NCI-H146 (cell line): ENCODE data around the gene SIN3A.
"Not testable (repeated sequence)": the region's sequence is repeated elsewhere in the genome, so short reads cannot be mapped to it uniquely, and the experiment has no call there.

Experiments
- DNase-seq: peaks from one replicate; lab custom pipeline; 2025; lab: John Stamatoyannopoulos, UW

The SIN3A gene

DNA sequence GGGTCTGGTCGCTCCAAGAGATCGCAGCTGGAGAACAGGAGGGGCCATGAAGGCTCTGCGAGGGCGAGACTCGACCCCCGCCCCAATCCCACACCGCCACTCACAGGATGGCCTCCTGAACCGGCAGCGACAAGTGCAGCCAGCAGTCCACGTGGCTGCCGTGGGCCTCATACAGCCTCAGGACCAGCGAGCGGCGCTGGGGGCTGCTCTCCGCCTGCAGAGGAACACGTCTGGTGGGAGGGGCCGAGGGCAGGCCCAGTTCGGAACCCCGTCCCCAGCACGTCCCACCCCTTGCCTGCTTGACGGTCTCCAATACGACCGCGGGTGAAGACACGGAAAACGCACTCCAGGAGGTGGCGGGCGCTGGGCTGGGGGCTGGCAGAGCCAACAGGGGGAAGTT is 95.5 kb downstream of the SIN3A start:
- no peak for DNase-seq

DNA sequence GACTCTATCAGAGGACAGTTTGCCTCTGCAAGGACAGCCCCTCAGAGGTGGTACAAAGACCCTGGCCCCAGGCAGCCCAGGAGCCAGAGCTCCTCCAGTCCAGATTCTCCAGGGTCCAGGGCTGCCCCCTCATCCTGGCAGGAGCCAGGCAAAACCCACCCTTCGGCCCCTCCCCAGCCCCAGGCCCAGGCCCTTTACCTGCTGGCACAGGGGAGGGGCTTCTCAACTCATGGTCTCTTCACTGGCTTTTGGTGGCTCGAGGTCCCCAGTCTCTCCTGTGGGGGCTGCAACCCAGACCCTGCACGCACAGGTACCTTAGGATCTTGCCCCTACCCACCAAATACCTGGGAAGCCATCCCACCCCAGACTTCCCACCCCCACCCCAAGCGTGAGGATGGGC is 96.1 kb downstream of the SIN3A start:
- DNase-seq: no peak

DNA sequence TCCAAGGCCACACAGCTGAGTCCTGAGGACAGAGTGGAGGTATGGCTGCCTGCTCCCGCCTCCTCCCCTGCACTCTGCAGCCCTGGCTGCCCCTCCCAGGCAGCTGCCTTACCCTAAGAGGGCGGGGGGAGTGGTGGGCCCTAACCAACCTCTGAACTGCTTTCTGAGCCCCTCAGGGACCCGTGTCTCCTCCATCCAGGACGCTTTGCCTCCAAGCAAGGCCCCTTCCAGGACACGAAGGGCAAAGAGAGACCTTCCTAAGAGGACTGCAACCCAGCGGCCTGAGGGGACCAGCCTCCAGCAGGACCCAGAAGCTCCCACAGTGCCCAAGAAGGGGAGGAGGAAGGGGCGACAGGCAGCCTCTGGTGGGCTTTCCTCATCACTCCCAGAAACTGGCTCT is 97.0 kb downstream of the SIN3A start:
- no peak for DNase-seq

DNA sequence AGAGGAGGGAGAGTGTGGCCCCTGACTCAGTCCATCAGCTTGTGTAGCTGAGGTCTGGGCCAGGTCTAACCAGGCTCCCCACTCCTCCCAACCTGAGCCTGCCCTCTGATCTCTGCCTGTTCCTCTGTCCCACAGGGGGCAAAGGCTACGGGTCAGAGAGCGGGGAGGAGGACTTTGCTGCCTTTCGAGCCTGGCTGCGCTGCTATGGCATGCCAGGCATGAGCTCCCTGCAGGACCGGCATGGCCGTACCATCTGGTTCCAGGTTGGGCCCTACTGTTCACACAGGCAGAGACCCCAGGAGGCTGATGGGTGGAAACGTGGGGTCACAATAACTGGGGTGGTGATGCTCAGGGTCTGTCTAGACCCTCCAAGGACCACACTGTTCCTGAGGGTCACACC is 97.9 kb downstream of the SIN3A start:
- no peak for DNase-seq

DNA sequence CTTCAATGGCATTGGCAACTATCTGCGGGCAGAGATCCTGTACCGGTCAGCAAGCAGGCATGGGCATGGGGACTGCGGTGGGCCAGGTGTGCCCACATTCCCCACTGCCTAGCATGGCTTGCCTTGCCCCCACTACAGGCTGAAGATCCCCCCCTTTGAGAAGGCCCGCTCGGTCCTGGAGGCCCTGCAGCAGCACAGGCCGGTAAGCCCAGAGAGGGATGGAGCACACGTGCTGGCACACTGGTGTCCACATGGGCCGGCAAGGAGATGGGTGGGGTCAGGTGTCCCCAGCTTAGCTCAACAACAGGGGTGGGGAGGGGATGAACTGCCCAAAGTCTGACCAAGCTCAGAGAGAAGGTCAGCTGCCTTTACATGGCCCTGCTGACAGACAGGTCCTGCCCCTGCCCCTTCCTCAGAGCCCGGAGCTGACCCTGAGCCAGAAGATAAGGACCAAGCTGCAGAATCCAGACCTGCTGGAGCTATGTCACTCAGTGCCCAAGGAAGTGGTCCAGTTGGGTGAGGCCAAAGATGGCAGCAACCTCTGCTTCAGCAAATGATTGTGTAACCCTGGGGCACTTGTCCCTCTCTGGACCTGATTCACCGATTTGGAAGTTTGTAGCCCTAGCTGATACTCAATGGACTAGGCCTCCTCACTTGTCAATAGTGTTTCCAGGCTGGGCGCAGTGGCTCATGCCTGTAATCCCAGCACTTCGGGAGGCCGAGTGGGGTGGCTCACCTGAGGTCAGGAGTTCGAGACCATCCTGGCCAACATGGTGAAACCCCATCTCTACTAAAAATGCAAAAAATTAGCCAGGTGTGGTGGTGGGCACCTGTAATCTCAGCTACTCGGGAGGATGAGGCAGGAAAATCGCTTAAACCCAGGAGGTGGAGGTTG is 99.1 kb downstream of the SIN3A start:
- no peak for DNase-seq

DNA sequence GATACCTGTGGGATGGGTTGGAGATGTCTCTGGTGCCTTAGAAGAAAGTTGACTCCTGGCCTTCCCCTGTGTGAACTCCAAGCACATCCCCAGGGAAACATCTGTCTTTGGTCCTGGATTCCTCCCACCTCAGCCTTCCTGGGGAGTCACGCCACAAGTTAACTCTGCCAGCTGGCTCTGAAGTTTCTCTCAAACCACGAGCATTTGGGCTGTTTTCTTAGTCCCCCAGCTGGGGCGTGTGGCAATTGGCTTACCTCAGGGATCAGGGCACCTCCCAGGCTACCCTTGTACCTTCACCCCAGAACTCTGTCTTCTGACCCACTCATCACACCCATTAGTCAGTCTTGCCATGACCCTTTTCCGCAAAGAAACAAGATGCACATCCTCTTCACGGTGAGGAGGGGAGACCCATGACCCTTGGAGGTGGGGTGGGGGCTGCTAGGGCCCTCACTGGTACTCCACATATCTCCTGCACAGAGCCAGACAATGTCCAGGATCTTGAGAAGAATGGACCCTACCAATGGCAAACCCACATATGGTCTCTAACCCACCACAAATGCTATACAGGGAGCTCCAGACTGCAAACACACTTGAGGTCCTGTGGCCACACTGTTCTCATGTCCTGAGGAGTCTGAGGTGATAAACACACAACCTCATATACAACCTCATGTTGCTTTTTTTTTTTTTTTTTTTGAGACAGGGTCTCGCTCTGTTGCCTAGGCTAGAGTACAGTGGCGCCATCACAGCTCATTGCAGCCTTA is 100.7 kb downstream of the SIN3A start:
- DNase-seq: no peak

DNA sequence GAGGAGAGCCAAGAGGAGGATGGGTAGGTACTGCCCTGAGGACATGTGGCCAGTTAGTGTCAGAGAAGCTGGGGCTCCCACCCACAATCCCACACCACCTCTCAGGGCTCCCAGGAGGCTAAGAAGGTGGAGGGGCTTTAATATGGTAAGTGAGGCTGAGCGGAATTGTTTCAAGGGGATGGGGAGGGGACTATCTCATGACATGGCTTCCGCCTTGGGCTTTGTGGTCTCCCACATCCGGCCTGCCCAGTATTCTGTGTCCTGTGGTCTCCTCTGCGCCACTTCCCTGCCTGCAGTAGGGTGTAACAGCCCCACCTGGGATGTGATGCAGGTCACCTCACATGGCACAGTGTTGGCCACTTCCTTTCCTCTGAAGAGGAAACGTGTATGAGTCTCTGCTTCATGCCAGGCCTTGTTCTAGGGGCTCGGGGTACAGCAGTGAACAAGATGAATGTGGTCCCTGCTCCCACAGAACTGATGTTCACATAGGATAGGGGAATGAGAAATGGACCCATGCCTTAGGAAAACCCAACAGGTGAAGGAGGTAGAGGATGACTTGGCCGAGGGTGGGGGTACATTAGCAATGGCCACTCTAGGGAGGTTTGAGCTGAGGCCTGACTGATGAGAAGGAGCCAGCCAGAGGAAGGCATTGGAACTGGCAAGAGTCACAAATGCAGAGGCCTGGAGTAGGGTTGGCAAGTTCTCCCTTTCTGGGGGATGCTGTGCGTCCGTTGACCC is 101.5 kb downstream of the SIN3A start:
- DNase-seq: no peak

DNA sequence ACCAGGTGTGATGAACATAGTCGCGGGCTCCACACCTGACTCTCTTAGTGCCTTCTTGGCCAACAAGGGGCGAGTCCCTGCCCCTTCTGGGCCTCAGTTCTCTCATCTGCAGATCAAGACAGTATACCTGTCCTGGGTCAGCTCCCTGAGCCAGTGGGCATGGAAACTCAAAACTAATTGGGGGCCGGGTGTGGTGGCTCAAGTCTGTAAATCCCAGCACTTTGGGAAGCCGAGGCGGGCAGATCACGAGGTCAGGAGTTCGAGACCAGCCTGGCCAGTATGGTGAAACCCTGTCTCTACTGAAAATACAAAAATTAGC is 102.2 kb downstream of the SIN3A start:
- DNase-seq: not testable (repeated sequence)

DNA sequence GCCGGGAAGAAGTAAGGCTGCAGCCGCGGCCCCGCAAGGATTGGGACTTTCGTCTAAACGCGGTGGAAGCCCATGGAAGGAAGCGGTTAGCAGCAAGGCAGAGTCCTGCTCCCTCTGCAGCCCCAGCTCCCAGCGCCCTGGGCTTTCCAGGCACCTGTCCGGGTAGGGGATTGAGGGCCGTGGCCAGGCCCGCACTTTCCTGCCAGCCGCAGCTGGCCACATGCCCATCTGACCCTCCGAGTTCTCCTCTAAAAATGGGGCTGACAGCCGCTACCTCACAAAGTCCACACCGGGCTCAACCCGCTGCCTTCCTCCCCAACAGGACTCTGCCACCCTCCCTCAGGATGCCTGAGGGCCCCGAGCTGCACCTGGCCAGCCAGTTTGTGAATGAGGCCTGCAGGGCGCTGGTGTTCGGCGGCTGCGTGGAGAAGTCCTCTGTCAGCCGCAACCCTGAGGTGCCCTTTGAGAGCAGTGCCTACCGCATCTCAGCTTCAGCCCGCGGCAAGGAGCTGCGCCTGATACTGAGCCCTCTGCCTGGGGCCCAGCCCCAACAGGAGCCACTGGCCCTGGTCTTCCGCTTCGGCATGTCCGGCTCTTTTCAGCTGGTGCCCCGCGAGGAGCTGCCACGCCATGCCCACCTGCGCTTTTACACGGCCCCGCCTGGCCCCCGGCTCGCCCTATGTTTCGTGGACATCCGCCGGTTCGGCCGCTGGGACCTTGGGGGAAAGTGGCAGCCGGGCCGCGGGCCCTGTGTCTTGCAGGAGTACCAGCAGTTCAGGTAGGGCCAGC is 102.7 kb downstream of the SIN3A start:
- peak; percentile 36 for DNase-seq

DNA sequence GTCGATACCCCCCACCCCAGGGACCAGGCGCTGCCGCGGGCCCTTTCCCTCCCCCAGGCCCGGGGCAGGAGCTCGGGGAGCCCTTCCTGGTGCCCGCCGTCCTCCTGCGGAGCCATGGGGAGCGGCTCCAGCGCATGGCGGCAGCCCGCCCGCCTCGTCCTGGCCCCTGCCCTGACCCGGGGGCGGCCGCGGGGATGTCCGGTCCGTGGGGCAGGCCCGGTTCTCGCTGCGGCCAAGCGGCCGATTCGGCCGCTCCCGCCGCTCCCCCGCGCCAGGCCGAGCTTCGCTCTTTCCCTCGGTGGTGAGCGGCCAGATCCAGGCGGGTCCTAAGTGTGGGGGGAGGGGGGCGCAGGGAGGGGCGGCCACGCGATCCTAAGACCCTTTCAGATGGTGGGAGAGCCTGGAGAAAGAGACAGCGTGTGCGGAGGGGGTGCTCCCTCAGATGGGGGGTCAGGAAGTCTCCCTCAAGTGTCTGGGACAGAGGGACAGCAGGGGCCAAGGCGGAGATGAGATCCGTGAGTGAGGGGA is 103.4 kb downstream of the SIN3A start:
- no peak for DNase-seq

DNA sequence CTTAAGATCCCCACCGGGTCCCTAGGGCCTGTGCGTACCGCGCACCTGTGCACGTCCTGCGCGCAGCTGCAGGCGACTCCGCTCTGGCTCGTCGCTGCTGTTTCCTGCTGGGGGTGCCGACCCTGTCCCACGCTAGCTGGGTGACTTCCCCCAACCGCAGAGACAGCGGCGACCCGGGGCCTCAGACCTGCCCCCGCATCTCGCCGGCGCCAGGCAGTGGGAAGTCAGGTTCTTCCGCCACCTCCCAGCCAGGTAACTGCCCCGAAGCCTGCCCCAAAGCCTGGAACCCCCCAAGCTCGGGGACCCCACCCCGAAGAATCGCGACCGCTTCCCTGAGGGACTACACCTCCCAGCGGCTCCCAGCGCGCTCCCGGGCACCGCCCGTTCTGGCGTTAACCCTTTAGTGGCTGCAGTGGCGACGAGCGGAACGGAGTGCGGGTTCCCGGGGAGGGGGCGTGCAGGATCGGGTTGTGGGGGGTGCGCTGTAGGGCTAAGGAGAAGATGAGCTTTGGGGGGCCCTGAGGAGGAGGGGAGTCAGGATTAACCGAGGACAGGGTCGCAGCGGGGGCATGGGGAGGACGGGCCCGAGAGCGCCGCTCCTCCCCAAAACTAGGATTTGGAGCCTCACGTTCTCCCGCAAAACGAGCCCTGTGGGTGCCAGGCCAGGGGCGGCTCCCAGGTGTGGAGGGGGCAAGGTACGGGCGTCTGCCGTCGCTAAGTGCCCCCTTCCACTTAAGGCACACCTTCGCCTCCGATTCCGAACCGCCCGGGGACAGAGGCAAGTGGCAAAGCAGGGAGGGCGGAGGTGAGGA is 104.1 kb downstream of the SIN3A start:
- DNase-seq: peak; percentile 49

DNA sequence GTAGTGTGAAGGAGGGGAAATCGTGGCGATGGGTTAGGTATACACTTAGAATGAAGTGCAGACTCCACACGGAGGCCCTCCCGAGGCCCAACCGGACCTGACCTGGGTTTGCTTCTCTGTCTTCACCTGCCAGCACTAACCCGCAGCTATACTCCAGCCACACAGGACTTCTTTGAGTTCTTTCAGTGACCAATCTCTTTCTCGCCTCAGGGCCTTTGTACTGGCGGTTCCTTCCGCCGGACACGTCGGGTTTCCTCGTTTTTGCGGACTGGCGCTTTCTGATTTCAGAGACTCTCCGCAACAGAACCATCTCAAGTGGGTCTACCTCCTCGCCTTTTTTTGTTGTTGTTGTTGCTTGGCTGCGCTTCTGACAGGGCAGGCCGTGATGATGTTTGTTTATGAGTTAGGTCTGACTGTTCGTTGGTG is 104.7 kb downstream of the SIN3A start, which contains the start of gene NEIL1:
NEIL1 (plus strand) TSS at position 244 of the 426 bp plus-strand sequence. CDS start 1,867 bp downstream, outside the sequence.
- peak; percentile 36 for DNase-seq

DNA sequence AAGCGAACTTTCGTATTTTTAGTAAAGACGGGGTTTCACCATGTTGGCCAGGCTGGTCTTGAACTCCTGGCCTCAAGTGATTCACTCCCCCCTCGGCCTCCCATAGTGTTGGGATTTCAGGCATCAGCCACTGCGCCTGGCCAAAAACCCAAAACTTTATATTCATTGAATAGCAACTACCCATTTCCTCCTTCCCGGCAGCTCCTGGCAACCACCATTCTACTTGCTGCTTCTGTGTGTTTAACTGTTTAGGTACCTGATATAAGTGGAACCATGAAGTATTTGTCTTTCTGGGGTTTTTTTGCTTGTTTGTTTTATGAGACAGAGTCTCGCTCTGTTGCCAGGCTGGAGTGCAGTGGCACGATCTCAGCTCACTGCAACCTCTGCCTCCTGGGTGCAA is 107.5 kb downstream of the SIN3A start:
- DNase-seq: not testable (repeated sequence)

DNA sequence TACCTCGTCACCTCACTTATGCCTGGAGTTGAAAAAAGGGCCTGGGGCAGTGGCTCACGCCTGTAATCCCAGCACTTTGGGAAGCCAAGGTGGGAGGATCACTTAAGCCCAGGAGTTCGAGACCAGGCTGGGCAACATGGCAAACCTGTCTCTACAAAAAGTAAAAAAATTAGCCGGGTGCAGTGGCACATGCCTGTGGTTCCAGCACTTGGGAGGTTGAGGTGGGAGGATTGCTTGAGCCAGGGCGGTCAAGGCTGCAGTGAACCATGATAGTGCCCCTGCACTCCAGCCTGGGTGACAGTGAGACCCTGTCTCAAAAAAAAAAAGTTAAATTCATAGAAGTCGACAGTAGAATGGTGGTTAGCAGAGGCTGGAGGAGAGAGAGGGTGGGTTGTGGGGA is 109.3 kb downstream of the SIN3A start:
- no peak for DNase-seq

DNA sequence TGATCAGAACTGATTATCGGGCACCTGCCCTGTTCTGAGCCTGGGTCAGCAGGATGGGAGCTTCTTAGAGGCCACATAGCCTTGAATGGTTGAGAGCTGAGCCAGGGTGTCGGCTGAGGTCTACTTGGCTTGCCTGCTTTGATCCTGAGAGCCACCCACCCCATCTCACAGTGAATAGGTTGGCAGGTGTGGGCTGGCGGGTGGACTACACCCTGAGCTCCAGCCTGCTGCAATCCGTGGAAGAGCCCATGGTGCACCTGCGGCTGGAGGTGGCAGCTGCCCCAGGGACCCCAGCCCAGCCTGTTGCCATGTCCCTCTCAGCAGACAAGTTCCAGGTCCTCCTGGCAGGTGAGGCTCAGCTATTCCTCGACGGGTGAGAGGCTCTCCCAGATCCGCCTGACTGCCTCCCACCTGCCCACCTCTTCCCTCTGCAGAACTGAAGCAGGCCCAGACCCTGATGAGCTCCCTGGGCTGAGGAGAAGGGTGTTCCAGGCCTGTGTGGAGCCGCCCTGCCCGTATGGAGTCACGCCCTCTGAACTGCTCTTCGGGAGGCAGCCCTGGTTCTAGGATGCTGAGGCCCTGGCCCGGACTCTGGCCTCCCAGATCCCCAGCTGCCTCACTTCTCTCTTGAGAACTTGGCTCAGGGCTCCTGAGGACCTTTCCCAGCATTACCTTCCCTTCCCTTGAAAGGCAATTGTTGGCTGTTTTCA is 111.8 kb downstream of the SIN3A start:
- DNase-seq: no peak

DNA sequence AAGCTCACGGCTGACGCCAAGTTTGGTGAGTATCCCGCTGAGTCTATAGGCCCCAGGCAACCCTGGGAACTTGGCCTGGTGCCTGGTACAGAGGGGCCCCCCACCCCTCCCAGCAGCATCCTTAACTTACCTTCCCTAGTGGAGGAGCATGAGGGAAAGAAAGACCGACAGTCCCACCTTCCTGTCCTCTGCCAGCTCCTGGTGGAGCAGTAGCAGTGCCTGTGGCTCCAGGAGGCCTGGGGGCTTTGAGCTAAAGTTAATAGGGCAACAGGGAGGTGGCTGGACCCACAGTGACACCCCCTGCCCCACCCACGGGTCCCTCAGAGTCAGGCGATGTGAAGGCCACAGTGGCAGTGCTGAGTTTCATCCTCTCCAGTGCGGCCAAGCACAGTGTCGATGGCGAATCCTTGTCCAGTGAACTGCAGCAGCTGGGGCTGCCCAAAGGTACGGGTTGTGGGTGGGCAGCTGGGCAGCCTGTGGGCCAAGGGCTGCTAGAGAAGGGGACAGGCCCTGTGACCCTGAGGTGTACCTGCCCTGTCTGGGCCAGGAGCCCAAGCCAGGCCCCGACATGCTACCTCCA is 112.7 kb downstream of the SIN3A start:
- no peak for DNase-seq

DNA sequence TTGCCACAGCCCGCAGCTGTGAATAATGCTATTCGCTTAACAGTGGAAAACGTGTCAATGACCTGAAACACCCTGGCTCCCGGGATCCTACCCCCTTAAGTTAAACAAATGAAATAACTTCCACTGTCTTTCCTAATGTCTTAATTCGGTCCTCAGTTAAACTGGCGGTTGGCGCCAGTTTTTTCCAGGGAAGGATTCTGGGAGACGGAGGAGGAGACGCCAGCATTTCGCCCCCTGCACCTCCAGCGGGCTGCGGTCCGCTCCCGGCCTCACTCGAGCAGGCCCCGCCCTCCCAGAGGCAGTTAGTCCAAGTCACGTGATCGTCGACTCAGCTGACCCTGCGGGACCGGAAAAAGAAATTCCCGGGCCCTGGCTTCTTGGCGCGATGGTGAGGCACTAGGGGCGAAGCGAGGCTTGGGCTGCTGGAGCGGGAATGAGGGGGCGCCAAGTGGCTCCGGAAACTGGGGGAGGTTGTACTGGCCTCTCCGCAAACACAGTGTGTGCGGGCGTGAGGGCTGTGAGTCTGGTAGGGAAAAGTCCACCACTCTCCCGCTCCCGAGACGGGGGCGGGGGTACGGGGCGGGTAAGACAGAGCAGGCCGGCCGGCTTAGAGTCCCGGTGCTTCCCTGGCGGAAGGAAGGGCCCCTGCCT is 115.7 kb downstream of the SIN3A start, which contains the start of gene COMMD4:
COMMD4 (plus strand) TSS at position 359 of the 651 bp plus-strand sequence; CDS start at position 386, 27 bp downstream.
- peak; percentile 93 for DNase-seq

DNA sequence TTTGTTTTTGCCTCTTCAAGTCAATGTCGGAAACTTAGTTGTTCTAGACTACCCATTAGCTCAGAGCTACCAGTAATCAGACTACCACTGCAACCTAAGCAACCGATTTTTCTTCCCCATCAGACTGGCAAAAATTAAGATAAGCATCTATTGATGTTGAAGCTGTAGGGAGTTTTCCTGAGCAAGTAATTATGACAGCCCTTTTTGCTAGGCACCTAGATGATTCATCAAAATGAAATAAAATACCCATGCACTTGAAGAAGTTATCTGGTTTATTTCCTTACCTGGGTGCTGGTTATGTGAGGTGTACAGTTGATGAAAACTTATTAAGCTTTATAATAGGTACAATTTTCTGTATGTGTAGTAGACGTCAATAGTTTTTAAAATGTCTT is 116.2 kb downstream of the SIN3A start:
- no peak for DNase-seq
